HepG2 (cell line): ENCODE results near the gene USP5. TPM values are rescaled to one million over a fixed set of nuclear protein-coding genes. Genes with fewer than 3 reads are reported as not detected.
"Not testable (repeated sequence)": the region's sequence is repeated elsewhere in the genome, so short reads cannot be mapped to it uniquely, and the experiment has no call there.

Source experiments
- ATAC-seq: fragments of 200-7000 bp; cut with Tn5 transposase; 3 replicates; pipeline ENCODE4 v1.9.1; 2020; ENCODE audit warnings: mild to moderate bottlenecking, moderate library complexity
- BruUV-seq: library from RNA; stranded (reverse); fragments of 400-500 nt; replicated peaks from 2 replicates; lab custom pipeline; 2021; lab: Mats Ljungman, UMichigan
- CTCF ChIA-PET: fragments of 300-600 bp; formaldehyde crosslinking; extraction: SDS; loops from one replicate; lab custom pipeline; 2021; ENCODE audit warnings: low total read pairs, inconsistent platforms, low intra/inter-chr PET ratio; lab: Yijun Ruan, JAX
- POLR2A ChIA-PET: fragments of 350-600 bp; sonication (Branson Sonifier 250); formaldehyde crosslinking; loops from one replicate; lab custom pipeline; 2020; ENCODE audit warnings: antibody characterized with exemption, inconsistent platforms; lab: Yijun Ruan, JAX
- DNase-seq: peaks from one replicate; pipeline ENCODE4 v3.0.0-alpha.2; 2015; ENCODE audit warnings: low spot score
- FAIRE-seq: peaks from 3 replicates; lab custom pipeline; 2011; peaks lifted over from hg19 to GRCh38; lab: Jason Lieb, UNC
- H2AFZ ChIP-seq: one replicate; pipeline ENCODE4 v1.6.1; 2011; ENCODE audit warnings: low read length, inconsistent platforms
- H3K27ac ChIP-seq: fragments of 300-600 bp; 3 replicates; pipeline ENCODE4 v1.8.0; 2011; ENCODE audit warnings: mixed run types, mild to moderate bottlenecking, mixed read lengths, low read length, inconsistent platforms; ENCODE audit not compliant: insufficient read depth; ENCODE audit errors: extremely low read length
- H3K27me3 ChIP-seq, 2 experiments: fragments of 200-600 bp in 1 of 2; 2 replicates in 1 of 2; 3 replicates in 1 of 2; pipeline versions ENCODE4 v1.6.0 to v1.8.0; 2011; ENCODE audit warnings: low read length in 2 of 2, mild to moderate bottlenecking in 2 of 2, moderate library complexity in 2 of 2, inconsistent platforms in 1 of 2; ENCODE audit not compliant: insufficient read depth in 2 of 2, control insufficient read depth in 1 of 2
- H3K36me3 ChIP-seq, 2 experiments: fragments of 200-600 bp in 1 of 2; replicated peaks in 1 of 2; 2 replicates in 1 of 2; 3 replicates in 1 of 2; pipeline versions ENCODE4 v1.5.1 to v1.8.0; 2011; ENCODE audit warnings: low read length in 2 of 2, inconsistent platforms in 1 of 2; ENCODE audit not compliant: insufficient read depth in 2 of 2, control insufficient read depth in 1 of 2
- H3K4me1 ChIP-seq: 2 replicates; pipeline ENCODE4 v1.5.1; 2012; ENCODE audit warnings: low read length, inconsistent platforms; ENCODE audit not compliant: insufficient read depth
- H3K4me2 ChIP-seq: 2 replicates; pipeline ENCODE4 v1.6.0; 2011; ENCODE audit warnings: low read depth, low read length, inconsistent platforms
- H3K4me3 ChIP-seq, 3 experiments: fragments of 200-600 bp in 1 of 3; sonication (generic), shearing (Covaris generic) in 1 of 3; replicated peaks in 1 of 3; 2 replicates each; pipeline ENCODE4 v1.5.1; 2011 to 2016; ENCODE audit warnings: low read length in 3 of 3, inconsistent platforms in 2 of 3, low read depth in 2 of 3, mild to moderate bottlenecking in 2 of 3, control low read depth in 1 of 3, mixed read lengths in 1 of 3; ENCODE audit not compliant: insufficient read depth in 1 of 3
- H3K79me2 ChIP-seq: one replicate; pipeline ENCODE4 v1.6.1; 2011; ENCODE audit warnings: low read length, inconsistent platforms; ENCODE audit not compliant: insufficient read depth
- H3K9ac ChIP-seq: 2 replicates; pipeline ENCODE4 v1.6.0; 2011; ENCODE audit warnings: mild to moderate bottlenecking, low read depth, low read length, inconsistent platforms; ENCODE audit not compliant: insufficient read depth
- H3K9me3 ChIP-seq: 2 replicates; pipeline ENCODE4 v1.5.1; 2012; ENCODE audit warnings: mild to moderate bottlenecking, low read length
- H4K20me1 ChIP-seq: 2 replicates; pipeline ENCODE4 v1.6.0; 2011; ENCODE audit warnings: inconsistent platforms, mild to moderate bottlenecking, low read length, moderate library complexity; ENCODE audit not compliant: insufficient read depth
- GATAD2A ChIP-seq: IDR thresholded peaks from 2 replicates; pipeline ENCODE4 v1.6.1; 2016
- PAXIP1 ChIP-seq: sonication (generic); formaldehyde crosslinking; conservative IDR thresholded peaks from 2 replicates; pipeline ENCODE4 v1.4.0; 2020; ENCODE audit warnings: mild to moderate bottlenecking, missing genetic modification reagents, moderate library complexity
- ZNF281 ChIP-seq: sonication (generic); formaldehyde crosslinking; IDR thresholded peaks from 2 replicates; pipeline ENCODE4 v1.4.0; 2020; ENCODE audit warnings: missing genetic modification reagents, borderline replicate concordance
- ZNF460 ChIP-seq: sonication (generic); formaldehyde crosslinking; IDR thresholded peaks from 2 replicates; pipeline ENCODE4 v1.5.1; 2020; ENCODE audit warnings: missing genetic modification reagents, mild to moderate bottlenecking, borderline replicate concordance
- WGBS: methylation state at CpG from one replicate; pipeline ENCODE4 v1.1.6; 2017; ENCODE audit warnings: low lambda C conversion rate; 5-methylcytosine and 5-hydroxymethylcytosine counted together
- in situ Hi-C: cut with HindIII; loops from 2 replicates; pipeline ENCODE4 v1.10.0; 2017; ENCODE audit warnings: low pct_unique_long_range_greater_than_20kb; ENCODE audit not compliant: extremely low pct_ligation_motif_present
- intact Hi-C: fragments of 100-400 bp; cut with micrococcal nuclease; formaldehyde crosslinking; loops from one replicate; pipeline ENCODE4 v1.10.0; 2022; ENCODE audit not compliant: unreplicated experiment
- polyA plus RNA-seq, 8 experiments: library from polyadenylated mRNA; depleted of rRNA in 3 of 8; stranded (reverse) in 7 of 8; unstranded in 1 of 8; fragments of >200 nt; fragmentation: Illumina TruSeq in 4 of 8; extraction: Trizol in 4 of 8; gene quantifications; 2 replicates each; pipeline versions ENCODE4 v1.2.1 to v1.2.3, GENCODE V29; 2011 to 2016; ENCODE audit warnings: low read depth in 4 of 8, missing spikeins in 1 of 8, mixed read lengths in 1 of 8; ENCODE audit not compliant: insufficient read depth in 1 of 8
- total RNA-seq, 5 experiments: library from RNA; depleted of rRNA; stranded (reverse); fragments of >200 nt; fragmentation: Illumina TruSeq; extraction: Trizol; gene quantifications; 2 replicates each; pipeline ENCODE4 v1.2.3, GENCODE V29; 2016; ENCODE audit warnings: low read depth in 1 of 5

Gene USP5
- total and polyA plus RNA-seq, 2 of the 13 experiments (the other 11 are each of a cell fraction or from before 2014, with no cell fraction given): 39.6 to 56.0 TPM

GRCh38 chr12:6886206-6886999, 34.5 kb downstream of the USP5 start:
- H4K20me1 ChIP-seq, H3K9me3 ChIP-seq, H3K79me2 ChIP-seq, in situ Hi-C loops, H3K9ac ChIP-seq, intact Hi-C loops, H3K36me3 ChIP-seq, ATAC-seq, FAIRE-seq, BruUV-seq, DNase-seq, CTCF ChIA-PET, H2AFZ ChIP-seq, H3K27me3 ChIP-seq: not testable (repeated sequence)
- peak overlapping the region; percentile 18; the same call in 1 of the 2 replicates for H3K4me2 ChIP-seq
- POLR2A ChIA-PET: interaction anchor here (0.7 to 3.0 kb wide), 4 partner anchors 14 to 57 kb away, joined by 3 to 25 read pairs (median 4); partner anchors contain the start of genes C12orf57, LRRC23, RNU7-1 and SPSB2
- peak overlapping the region; percentile 61 for H3K27ac ChIP-seq
- H3K4me1 ChIP-seq: peaks cover 55% of the 10 kb centered on the region
- TF ChIP-seq PAXIP1 (CRISPR knock-in tag) (0 out of 2 replicates have a peak, but pooled peaks have one; percentile 18), ZNF460 (CRISPR knock-in tag) (peak; percentile 60; the same call in 1 of the 2 replicates), ZNF281 (peak; percentile 32; the same call in 1 of the 2 replicates), GATAD2A (CRISPR knock-in tag) (peak; percentile 7; the same call in 1 of the 2 replicates)
- TF ChIP-seq, all 625 proteins: peak for 4; not testable (repeated sequence) for 621
- H3K4me3 ChIP-seq: not testable (repeated sequence)
- 59% methylated on average over 12 of the region's 15 CpGs for WGBS
